ENCODE data around the gene TCEAL1. TPM values are rescaled to one million over a fixed set of nuclear protein-coding genes. Genes with fewer than 3 reads are reported as not detected.
"Not testable (repeated sequence)": the region's sequence is repeated elsewhere in the genome, so short reads cannot be mapped to it uniquely, and the experiment has no call there.

Gene TCEAL1
- total RNA-seq, 1 donor, result 11.3 TPM

DNA sequence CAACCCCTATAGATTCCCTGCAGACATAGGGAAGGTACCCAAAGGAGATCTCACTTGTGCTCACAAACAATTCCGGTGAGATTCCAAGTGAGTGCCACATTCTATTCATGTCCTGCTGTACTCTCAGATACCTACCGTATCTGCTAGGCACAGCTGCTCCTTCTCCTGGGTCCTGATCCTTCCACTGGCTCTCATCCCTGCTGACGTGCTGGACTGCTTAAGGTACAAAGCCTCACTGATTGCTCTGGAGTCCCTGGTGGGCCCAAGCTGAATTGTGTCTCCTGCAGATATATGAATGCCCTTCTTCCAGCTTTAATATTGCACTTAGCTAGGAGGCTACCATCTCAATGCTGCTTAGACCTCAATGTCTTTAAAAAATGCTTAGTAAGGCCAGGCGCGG, 2.4 kb downstream of the TCEAL1 start:
- no peak for DNase-seq (ENCODE audit: low read depth in 2 of 3, low spot score in 2 of 3)

DNA sequence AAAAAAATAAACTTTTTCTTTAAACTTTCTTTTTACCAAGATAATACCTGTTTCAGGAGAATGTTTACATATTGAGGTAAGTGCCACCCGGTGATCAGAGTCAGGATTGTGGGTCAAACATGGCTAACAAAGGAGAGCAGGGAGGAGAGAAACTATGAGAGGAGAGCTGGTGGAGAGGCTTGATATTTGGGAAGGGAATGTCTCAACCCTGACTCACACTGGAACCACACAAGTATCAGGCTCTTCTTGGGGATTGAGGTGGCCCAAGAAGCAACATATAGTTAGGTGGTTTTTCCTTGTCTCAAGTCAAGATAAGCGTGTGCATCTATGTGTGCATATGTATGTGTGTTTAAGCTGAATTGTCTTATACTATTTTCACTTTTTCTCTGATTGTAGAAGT, 6.7 kb downstream of the TCEAL1 start:
- DNase-seq (ENCODE audit: low read depth in 2 of 3, low spot score in 2 of 3), result no peak

DNA sequence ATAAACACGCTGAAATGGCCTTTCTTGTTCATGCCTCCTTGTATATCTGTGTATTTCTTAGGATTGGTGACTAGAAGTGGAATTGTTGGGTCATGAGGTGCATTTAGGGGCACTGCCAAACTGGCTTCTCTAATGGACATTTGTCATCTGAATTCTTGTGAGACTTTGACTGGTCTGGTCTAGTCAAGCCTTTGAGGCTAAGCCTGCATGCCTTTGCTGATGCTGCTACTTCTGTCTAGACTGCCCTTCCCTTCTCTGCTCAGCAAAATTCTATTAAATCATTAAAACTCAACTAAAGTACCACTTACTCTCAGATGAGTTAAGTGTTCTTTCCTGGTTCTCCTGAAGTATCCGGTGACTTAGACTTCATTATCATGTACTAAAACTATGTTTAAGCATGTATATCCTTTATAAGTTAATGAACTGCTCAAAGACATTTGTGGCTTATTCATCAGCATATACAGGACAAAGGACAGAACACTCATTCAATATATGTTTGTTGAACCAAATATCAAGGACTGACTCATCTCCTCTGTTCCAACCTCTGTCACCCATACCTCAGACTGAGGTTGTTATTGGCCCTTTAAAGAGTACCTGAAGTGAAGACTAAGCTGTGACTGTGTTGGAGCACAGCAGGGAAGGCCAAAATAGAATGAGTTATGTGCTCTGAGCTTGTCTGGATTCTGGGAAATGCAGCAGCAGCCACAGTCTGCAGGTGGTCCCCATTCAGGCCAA, 9.0 kb downstream of the TCEAL1 start:
- no peak for DNase-seq (ENCODE audit: low read depth in 2 of 3, low spot score in 2 of 3)

DNA sequence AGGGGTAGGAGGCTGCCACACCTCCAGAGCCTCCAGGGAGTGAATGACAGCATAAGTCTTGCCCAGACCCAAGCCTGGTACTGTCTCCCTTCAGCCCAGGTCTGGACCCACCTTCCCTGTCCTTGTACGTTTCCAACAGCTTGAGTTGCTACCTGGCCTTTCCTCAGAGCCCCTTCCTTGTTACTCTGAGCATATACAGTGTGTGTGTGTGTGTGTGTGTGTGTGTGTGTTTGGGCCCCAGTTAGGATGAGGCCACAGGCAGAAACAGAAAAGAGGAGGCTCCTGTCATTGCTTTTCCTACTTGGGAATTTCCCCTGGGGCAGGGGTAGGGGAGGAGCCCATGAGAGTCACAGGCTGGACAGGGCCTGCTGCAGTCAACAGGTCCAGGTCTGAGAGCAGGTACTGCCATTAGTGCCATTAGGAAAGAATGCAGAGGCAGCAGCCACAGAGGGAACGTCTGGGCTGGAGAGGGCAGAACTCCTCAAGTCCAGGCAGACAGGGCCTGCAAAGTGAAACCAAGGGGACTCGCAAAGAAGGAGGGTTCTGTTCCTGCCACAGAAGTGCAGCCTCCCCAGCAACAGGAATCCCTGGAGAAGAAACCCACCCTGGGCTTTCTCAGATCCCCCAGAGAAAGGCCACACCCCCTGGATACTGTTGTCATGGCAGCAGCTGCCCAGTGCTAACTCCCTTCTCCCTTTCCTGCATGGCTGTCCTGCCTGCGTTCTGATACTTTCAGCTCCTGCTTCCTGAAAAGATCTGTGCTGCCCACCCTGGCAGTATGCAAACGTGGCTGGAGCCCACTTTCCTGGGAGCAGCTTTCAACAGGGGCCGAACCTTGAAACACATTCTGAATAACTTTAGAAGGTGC, 9.9 kb downstream of the TCEAL1 start:
- DNase-seq (ENCODE audit: low read depth in 2 of 3, low spot score in 2 of 3), result not testable (repeated sequence)

DNA sequence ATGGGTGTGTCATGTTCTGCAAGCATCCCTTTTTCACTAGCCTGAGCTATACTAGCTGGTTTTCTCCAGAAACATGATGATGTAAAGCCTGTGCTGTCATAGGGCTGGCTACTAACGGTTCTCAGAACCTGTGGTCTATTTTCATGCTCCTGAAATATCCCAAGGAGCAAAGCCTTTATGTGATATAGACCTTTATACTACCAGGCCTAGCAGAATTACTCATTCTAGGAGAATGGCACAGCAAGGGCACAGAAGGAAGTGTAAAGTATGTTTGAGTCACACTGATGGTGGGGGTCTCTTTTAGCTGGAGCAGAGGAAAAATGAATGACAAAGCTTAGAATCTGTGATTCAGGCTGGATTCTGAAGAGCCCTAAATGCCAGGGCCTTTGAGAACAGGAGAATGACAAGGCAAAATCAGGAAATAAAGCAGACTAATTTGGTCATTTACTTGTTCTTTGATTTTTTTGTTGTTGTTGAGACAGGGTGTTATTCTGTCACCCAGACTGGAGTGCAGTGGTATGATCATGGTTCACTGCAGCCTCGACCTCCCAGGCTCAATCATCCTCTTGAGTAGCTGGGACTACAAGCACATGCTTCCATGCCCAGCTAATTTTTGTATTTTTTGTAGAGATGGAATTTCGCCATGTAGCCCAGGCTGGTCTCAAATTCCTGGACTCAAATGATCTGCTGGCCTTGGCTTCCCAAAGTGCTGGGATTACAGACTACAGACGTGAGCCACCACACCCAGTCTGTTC, 11.8 kb downstream of the TCEAL1 start:
- no peak for DNase-seq (ENCODE audit: low read depth in 2 of 3, low spot score in 2 of 3)

DNA sequence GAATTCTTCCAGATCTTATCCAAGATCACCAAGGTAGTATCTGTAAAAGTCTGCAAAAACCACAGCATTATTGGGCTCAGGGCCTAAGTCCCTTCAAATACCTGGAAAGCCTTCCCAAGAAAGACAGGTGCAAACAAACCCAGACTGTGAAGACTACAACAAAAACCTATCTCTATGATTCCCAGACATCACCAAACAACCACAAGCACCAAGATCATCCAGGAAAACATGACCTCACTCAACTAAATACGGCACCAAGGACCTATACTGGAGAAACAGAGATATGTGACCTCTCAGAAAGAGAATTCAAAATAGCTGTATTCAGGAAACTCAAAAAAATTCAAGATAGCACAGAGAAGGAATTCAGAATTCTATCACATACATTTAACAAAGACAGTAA, 15.3 kb downstream of the TCEAL1 start:
- no peak for DNase-seq (ENCODE audit: low read depth in 2 of 3, low spot score in 2 of 3)

DNA sequence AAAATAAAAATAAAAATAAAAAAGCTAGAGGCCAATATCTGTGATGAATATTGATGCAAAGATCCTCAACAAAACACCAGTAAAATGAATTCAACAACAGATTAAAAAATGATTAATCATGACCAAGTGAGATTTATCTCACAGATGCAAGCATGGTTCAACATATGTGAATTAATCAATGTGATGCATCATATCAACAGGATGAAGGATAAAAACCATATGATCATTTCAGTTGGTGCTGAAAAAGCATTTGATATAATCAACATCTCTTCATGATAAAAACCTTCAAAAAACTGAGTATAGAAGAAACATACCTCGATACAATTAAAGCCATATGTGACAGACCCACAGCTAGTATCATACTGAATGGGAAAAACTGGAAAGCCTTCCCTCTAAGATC, 18.9 kb downstream of the TCEAL1 start:
- no peak for DNase-seq (ENCODE audit: low read depth in 2 of 3, low spot score in 2 of 3)

DNA sequence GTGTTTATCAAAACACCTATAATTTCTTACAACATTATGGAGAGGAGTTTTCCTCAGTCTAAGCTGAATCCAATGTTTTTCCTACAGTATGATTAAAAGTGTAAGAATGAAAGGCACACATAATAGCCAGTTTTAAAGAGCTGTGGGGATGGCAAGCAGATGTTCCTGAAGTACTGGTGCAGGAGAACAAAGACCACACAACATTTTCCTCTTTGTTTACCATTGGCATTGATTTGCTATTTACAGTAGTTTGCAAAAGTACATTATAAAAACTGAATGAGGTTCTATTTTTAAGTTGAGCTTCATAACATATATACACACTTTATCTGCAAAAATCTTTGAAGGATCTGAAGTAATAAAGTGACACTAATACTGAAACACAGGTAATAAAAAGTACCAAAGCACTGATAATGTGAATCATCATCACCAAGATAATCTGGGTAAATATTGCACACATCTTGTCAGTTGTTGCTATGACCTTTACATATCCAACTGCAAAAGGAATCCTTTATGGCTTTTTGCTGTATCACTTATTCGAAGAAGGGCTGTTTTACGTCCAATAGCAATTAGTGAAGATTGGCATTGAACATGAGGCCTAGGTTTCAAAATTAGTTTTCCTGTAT, 22.5 kb downstream of the TCEAL1 start:
- no peak for DNase-seq (ENCODE audit: low read depth in 2 of 3, low spot score in 2 of 3)

DNA sequence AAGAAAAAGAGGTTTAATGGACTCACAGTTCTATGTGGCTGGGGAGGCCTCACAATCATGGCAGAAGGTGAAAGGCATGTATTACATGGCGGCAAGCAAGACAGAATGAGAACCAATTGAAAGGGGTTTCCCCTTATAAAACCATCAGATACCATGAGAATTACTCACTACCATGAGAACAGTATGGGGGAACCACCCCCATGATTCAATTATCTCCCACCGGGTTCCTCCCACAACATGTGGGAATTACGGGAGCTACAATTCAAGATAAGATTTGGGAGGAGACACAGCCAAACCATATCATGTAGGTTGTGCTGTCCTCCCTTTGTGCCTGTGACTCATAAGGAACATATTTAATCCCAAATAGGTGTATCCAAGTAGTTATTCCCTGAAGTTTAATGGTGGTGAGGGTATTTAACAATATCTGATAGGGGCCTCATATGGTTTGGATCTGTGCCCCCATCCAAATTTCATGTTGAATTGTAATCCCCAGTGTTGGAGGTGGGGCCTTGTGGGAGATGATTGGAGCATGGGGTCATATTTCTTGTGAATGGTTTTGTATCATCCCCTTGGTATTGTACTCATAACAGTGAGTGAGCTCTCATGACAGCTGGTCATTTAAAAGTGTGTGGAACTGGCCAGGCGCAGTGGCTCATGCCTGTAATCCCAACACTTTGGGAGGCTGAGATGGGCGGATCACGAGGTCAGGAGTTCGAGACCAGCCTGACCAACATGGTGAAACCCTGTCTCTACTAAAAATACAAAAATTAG, 26.6 kb downstream of the TCEAL1 start:
- not testable (repeated sequence) for DNase-seq (ENCODE audit: low read depth in 2 of 3, low spot score in 2 of 3)

DNA sequence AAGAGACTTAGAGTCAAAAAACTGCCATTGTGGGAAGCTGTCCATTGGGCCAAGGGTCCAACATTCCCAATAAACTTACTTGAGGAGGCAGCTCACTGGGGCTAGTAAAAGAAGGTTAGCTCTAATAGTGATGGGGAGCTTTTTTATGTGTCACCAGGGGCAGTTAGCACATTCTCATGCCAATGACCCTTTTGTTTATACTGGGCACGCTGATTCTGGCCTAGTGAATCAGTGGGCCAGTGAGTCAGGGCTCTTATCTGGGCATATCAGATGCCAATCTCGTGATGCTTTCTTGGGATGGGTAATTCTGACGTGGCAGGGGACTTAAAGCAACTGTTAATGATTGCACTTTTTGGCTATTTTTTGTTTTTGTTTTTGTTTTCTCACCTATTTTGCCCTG, 27.8 kb downstream of the TCEAL1 start:
- DNase-seq (ENCODE audit: low read depth in 2 of 3, low spot score in 2 of 3), result no peak

DNA sequence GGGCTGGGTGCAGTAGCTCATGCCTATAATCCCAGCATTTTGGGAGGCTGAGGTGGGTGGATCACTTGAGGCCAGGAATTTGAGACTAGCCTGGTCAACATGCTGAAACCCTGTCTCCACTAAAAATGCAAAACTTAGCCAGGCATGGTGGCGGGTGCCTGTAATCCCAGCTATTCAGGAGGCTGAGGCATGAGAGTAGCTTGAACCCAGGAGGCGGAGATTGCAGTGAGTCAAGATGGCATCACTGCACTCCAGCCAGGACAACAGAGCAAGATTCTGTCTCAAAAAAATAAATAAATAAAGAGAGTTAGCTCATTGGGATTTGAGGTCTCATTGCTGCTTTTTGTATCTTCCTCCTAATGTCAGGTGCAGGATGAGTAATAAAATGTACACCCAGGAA, 28.3 kb downstream of the TCEAL1 start:
- DNase-seq (ENCODE audit: low read depth in 2 of 3, low spot score in 2 of 3), result not testable (repeated sequence)

DNA sequence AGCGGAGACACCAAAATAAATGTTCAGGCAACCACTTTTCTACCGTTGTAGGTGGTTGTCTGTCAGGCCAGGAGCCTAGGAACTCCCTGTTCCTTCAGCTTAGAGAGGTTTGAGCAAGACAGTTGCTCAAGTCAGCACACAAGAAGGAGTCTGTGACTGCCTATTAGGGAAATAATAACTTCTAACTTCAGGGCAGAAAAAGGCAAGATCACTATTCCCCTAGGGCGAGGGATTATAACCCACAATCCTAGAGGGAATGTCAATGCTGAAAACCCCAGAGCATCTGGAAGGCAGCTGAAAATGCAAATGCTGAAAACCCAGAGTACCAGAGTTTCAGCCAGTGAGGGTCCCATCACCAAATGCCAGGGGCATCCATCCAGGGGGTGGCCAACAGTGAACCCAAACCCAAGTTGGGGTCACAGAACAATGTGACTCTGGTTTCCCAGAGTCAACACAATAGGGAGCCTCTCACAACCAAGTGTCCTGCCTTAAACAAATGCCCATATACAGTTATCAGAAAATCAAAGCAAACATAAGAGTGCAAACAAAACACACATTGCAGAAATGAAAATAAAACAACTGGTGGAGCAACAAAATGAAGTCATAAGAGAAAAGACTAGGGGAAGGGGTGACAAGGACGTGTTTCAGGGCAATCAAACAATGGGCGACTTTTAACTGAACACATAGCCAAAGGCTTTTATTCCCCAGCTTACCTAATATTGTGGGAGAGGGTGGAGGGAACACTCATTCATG, 30.1 kb downstream of the TCEAL1 start:
- DNase-seq (ENCODE audit: low read depth in 2 of 3, low spot score in 2 of 3), result no peak

DNA sequence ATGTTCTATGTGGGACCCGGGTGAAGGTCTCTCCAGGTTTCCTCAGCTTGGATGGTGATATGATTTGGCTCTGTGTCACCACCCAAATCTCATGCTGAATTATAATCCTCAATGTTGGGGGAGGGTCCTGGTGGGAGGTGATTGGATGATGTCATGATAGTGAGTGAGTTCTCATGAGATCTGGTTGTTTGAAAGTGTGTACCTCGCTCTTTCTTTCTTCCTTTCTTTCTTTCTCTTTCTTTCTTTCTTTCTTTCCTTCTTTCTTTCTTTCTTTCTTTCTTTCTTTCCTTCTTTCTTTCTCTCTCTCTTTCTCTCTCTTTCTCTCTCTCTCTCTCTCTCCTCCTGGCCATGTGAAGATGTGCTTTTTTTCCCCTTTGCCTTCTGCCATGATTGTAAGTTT, 30.7 kb downstream of the TCEAL1 start:
- DNase-seq (ENCODE audit: low read depth in 2 of 3, low spot score in 2 of 3), result not testable (repeated sequence)

DNA sequence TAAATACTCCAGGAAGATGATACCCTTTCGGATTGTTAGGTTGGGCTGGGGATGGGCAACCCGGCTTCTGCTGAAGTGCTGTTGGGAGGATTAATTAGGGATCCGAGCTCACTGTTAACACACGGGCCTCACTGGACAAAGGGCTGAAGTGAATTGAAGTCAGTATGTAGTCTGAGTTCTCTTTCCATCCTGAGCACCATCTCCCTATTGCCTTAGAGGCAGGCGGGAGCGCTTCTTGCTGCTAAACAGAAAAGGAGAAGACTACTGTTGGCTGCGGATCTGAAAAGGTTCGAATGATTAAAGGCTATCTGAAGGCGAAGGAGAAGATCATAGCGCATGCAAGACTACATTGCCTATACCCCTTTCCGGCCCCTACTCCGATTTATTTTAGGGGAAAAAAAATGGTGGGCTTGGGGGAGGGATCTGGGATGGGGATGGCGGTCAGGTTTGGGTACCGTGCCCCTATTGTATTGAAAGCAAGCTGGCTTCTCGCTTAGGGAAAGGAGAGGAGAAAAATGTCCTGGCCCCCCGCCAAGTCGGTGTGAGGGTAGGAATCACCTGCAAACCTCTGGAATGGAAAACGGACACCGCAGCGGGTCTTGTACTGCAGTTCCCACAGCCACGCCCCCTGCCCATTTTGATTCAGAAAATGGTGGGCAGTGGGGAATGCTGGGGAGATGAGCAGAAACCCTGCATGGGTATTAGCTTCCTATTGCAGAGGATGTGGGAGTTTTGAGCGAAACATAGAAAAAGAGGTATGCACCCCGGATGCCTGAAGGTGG, 35.4 kb downstream of the TCEAL1 start:
- DNase-seq (ENCODE audit: low read depth in 2 of 3, low spot score in 2 of 3), result no peak

DNA sequence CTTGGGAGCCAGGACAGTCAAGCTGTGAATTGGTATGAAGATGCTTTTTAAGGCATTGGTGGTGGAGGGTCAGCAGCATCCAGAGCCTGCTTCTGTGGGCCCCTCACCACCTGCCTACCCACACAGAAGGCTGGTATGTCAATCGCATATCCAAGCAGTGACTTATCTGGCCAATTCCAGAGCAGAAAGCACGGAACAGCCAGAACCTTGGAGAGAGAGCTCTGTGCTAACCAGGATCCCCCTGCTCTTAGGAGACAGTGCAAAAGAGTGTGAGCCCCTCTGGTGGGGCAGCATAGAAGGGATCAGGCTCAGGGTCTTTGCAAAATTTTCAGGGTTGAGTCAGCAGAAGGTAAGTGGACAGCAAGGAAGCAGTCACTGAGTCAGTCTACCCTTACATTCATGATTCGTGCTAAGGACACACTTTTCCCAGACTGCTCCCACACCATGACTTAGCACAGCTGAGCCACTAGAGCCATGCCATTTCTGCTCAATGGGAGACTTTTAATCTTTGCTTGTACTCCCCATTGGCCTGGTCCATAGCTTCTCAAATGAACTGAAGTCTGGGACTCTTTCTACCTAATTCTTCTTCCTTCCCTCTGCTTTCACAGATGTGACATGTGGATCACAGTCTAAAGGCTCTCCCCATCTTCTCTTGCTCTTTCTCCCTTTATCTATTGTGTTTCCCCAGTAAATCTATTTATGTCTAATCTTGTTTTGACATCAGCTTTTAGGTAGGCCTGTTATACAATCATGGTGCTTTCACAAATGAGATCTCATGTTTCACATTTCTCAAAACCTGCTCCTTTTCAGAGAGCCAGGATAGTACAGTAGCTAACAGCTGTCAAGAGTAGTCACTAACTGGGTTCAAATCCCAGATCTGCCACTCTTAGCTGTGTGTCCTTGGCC, 37.7 kb downstream of the TCEAL1 start:
- DNase-seq (ENCODE audit: low read depth in 2 of 3, low spot score in 2 of 3), result no peak

DNA sequence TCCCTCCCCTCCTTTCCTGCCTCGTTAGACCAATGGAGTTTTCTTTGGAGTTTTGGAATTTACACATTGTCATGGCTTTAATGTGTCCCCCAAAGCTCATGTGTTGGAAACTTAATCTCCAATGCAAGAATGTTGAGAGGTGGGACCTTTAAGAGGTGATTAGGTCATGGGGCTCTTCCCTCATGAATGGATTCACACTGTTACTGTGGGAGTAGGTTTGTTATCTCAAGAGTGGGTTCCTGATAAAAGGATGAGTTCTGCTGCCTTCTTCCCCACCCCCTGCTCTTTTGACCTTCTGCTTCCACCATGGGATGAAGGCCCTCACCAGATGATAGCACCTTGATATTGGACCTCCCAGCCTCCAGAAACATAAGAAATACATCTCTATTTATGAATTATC, 41.0 kb downstream of the TCEAL1 start:
- no peak for DNase-seq (ENCODE audit: low read depth in 2 of 3, low spot score in 2 of 3)

All from hematopoietic multipotent progenitor cell (in vitro differentiated cells).